Tibial nerve (tissue), 4 donors: ENCODE data around the gene STAM.

Experiments used
- EP300 ChIP-seq, 2 donors: sonication (generic); formaldehyde crosslinking; IDR thresholded peaks; one replicate each; pipeline ENCODE4 v1.6.1; 2017; ENCODE audit warnings: antibody characterized with exemption in 2 of 2, mild to moderate bottlenecking in 1 of 2
- POLR2A ChIP-seq, 2 donors: fragments of 450-650 bp; IDR thresholded peaks; one replicate each; pipeline ENCODE4 v1.6.1; 2017; ENCODE audit warnings: antibody characterized with exemption in 2 of 2, mild to moderate bottlenecking in 2 of 2, moderate library complexity in 2 of 2
- TF ChIP-seq, protein P1 (sequence below), 5 experiments: fragments of 200-600 bp in 3 of 5; fragments of 450-650 bp in 2 of 5; sonication (generic) in 3 of 5; IDR thresholded peaks; one replicate each; pipeline ENCODE4 v1.5.1; 2016 to 2019; ENCODE audit warnings: antibody characterized with exemption in 5 of 5, mild to moderate bottlenecking in 3 of 5, moderate library complexity in 2 of 5

GRCh38 chr10:17616403-17617030 lies 27.4 kb upstream of the STAM start:
- TF ChIP-seq, protein P1, sequence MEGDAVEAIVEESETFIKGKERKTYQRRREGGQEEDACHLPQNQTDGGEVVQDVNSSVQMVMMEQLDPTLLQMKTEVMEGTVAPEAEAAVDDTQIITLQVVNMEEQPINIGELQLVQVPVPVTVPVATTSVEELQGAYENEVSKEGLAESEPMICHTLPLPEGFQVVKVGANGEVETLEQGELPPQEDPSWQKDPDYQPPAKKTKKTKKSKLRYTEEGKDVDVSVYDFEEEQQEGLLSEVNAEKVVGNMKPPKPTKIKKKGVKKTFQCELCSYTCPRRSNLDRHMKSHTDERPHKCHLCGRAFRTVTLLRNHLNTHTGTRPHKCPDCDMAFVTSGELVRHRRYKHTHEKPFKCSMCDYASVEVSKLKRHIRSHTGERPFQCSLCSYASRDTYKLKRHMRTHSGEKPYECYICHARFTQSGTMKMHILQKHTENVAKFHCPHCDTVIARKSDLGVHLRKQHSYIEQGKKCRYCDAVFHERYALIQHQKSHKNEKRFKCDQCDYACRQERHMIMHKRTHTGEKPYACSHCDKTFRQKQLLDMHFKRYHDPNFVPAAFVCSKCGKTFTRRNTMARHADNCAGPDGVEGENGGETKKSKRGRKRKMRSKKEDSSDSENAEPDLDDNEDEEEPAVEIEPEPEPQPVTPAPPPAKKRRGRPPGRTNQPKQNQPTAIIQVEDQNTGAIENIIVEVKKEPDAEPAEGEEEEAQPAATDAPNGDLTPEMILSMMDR (IDR thresholded peaks at IDR 0.05) = no peak
- TF ChIP-seq POLR2A (IDR thresholded peaks at IDR 0.05) (no peak), EP300 (IDR thresholded peaks at IDR 0.05) (no peak)
